Measurements from ENCODE around the gene DNAJC11.
A peak's percentile ranks its signal among the peaks of the same experiment; 100 is the strongest.
"Not testable (repeated sequence)": the region's sequence is repeated elsewhere in the genome, so short reads cannot be mapped to it uniquely, and the experiment has no call there.

Gene DNAJC11

DNA sequence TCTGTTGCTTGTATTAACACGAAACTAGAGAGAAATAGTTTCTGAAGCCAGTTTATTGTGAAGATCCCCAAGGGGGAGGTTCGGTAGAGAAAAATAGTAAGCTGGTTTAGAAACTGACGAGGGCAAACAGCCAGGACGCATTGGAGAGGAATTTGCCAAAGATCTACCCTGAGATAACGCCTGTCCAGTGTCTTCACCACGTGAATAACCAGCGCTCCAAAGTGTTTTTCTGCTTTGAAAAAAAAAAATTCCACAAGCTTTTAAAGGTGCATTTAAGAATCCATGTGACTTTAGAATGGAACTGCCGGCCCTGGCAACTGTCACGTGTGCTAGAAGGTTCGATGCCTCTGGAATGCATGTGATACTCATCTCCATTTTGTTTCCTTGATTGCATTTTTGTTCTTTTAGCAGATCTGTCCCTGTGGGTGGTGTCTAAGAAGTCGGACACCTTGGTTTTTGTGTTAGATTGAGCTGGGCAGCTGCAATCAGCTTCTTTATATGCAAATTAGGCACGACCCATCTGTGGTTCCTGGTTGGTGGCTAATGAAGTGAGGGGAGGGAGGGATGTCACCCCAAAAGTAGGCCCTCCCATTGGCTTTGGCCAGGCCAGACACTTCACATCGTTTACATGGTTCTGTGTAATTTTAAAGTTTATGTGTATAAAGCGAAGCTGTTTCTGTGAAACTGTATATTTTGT is 78.2 kb downstream of the DNAJC11 start:
- no peak for DNase-seq (ENCODE audit: low read depth)

GRCh38 chr1:6622396-6623152 is 79.0 kb downstream of the DNAJC11 start:
- DNase-seq (ENCODE audit: low read depth) = no peak

- DNase-seq (ENCODE audit: low read depth) = no peak
Measured at GRCh38 chr1:6621429-6622391, 79.9 kb downstream of the DNAJC11 start.

DNA sequence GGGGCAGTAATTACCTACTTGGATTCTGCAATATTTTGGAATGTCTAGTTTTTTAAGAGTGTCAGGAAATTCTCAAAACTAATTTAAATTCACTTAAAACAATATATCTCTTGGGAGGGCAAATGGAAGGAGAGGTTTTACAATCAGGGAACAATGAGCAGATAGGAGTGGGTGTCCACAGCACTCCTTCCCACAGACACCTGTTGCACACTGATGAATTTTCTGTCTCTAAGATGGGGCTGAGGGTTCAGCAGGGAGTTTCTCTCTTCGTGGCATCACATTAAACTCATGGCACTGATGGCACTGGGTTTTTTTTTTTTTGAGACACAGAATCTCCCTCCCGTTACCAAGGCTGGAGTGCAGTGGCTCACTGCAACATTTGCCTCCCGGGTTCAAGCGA is 82.6 kb downstream of the DNAJC11 start:
- DNase-seq (ENCODE audit: low read depth) = no peak

GRCh38 chr1:6614929-6615785 is 86.5 kb downstream of the DNAJC11 start:
- no peak for DNase-seq (ENCODE audit: low read depth)

DNA sequence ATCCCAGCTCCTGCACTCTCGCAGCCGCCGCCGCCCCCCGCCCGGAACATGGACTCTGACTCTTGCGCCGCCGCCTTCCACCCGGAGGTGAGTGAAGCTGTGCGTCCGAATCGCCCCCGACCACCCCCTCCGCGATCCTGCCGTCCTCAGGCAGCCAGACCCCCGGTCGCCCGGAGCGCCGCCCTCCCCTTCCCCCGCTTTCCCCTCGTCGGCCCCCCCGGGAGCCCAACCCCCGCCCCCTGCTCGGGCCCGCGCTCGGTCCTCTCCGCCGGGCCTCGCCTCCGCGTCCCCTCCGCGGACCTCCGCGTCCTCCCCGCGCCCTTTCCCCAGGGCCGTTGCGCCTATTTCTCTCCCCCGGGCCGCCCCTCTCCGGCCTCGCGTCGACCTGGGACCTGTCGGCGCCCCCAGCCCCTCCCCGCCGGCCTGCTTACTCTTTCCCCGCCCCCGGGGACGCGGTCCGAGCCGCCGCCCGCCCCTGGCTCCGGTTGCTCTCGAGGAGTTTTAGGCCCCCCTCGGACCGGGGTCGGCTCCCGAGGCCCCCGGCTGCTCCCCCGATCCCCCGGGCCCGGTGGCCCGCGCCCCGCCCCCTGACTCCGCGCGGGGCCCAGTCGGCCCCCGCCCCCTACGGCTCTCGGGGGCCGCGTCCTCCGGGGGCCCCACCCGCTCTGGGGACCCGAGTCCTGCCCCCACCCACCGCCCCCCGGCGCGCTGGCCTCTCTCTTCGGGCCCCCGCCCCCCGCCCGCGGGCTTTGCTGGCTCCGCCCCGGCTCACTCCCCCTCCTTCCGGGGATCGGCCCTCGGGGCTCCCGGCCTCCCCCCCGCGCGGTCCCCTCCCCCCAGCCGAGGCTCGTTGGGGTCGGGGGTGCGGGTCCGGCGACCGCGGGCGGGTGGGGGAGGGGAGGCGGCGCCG is 87.3 kb downstream of the DNAJC11 start:
- DNase-seq (ENCODE audit: low read depth) = no peak

DNA sequence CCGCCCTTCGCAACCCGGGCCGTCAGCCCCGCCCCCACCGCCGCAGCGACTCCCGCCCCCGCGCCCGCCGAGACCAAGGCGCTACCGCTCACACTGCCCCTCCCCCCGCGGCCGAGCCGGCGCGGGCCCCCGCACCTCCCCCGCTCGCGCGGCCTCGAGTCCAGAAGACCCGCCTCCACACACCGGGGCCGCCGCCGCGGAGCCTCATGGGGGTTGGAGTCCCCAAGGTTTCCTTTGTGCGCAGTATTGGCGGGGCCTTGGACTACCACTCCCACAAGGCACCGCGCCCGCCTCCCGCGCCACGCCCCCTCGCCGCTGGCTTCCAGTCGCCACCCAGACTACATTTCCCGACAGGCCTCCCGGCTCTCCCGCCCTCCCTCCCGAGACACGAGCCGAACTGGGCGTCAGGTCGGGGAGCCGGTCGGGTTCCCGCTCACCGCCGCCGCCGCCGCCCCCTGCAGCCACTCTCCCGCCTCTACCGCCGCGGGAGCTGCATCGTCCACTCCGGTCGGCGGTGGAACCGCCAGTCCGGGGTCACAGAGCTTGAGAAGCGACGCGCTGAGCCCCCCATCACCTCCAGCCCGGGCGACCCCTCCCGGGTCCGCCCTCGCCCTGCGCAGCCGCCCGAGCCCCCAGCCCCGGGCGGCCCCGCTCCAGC is 88.1 kb downstream of the DNAJC11 start, which contains the start of gene PHF13:
PHF13 (plus strand) TSS at position 371 of the 658 bp plus-strand sequence. CDS start 336 bp downstream, outside the sequence.
- DNase-seq (ENCODE audit: low read depth) = peak; percentile 98

DNA sequence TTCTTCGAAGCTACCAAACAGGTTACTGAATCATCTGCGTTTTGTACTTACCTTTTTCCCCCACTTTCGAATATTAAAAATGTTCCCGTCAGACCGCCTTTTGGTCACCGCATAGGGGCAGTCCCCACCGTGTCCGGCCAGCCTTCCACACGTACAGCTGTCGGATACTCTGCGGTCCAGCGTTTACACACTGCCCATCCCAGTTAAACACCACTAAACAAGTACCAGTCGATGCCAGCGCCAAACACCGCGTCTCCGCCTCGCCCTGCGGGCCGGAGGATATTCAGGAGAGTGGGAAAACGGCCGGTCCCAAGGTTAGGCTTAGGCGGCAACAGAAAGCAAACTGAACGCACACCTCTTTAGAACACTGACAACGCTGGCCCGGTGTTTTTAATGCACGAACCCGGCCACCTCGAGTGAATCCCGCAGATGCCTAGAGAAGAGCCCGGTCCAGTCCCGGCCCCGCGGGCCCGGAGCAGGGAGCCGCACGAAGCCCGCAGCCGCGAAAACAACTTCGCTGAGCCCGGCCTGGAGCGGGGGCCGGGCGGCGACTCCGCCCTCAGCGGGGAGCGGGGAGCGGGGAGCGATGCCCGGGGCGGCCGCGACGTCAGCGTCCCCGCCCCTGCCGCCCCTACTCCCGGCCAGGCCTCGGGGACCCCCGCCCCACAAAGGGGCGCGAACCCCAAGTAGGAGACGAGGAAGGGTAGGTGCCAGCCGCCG is 88.8 kb downstream of the DNAJC11 start:
- DNase-seq (ENCODE audit: low read depth) = no peak

- DNase-seq (ENCODE audit: low read depth) = no peak
Measured at GRCh38 chr1:6603915-6604558, 97.6 kb downstream of the DNAJC11 start.

GRCh38 chr1:6603238-6603914 is 98.2 kb downstream of the DNAJC11 start:
- no peak for DNase-seq (ENCODE audit: low read depth)

DNA sequence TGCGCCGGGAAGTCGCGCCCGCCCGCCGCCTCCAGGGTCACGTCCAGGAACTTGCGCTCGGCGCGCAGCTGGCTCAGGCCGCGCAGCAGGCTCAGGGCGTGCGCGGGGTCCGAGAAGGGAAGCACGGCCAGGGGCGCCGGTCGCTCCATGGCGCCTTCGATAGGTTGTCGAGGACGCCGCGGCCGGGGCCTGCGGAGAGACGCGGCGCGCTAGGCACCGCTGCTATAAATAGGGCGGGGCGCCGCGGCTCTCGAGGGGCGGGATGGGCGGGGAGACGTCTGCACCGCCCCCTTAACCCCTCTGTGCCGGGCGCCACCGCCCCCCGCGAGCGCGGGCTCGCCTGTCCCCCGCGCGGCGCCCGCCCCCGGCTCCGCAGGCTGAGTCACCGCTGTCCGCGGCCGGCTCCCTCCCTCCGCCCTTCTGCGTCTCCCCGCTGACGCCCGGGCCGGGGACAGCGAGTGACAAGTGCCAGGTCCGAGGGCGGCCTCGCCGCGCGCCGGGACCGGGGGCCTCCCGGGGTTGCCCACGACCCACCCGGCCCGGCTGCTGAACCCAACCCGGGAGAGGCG is 98.9 kb downstream of the DNAJC11 start, which contains the start of gene KLHL21:
KLHL21 (minus strand) TSS at position 201 of the 569 bp plus-strand sequence; CDS start at position 149, 52 bp downstream.
- DNase-seq (ENCODE audit: low read depth) = peak; percentile 71

DNA sequence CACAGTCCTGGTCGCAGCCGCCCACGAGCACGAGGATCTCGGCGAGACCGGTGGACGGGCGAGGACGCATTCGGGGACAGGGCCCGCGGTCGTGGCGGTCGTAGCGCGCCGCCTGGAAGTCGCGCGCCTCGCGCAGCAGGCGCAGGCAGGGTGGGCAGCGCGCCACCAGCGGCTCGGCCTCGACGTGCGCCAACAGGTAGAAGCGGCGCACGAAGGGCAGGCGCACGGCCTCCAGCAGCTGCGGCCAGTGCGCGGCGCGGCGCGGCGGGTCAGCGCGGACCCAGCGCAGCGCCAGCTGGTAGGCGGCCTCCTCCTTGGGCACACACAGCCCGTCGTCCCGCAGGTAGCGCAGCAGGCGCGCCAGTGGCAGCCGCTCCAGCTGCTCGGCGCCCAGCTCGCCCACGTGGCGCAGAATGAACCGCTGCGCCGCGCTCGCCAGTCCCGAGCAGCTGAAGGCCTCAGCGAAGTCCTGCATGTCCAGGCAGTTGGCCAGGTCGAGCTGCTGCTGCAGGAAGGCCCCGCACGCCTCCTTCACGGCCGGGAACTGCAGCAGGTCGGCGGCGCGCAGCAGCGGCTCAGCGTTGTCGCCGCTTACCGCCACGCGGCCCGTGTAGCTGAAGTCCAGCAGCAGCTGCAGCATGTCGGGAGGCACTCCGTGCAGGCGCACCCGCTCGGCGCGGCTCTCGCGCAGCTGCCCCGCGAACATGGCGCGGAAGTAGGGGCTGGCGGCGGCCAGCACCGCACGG is 99.5 kb downstream of the DNAJC11 start:
- DNase-seq (ENCODE audit: low read depth) = no peak

GRCh38 chr1:6601049-6601922 is 100.3 kb downstream of the DNAJC11 start:
- no peak for DNase-seq (ENCODE audit: low read depth)

- DNase-seq (ENCODE audit: low read depth) = no peak
Measured at GRCh38 chr1:6600410-6601048, 101.1 kb downstream of the DNAJC11 start.

GRCh38 chr1:6599991-6600390 is 101.6 kb downstream of the DNAJC11 start:
- not testable (repeated sequence) for DNase-seq (ENCODE audit: low read depth)
